Activated T-cell treated with anti-CD3 and anti-CD28 coated beads, Interleukin-2, amount 50 U/mL, for 48 hours (primary cell): ENCODE results near the gene OR8J3.
"Not testable (repeated sequence)": the region's sequence is repeated elsewhere in the genome, so short reads cannot be mapped to it uniquely, and the experiment has no call there.

ENCODE experiments used
- DNase-seq, 2 experiments: peaks; one replicate each; pipeline ENCODE4 v3.0.0-alpha.2; 2020

The OR8J3 gene, protein sequence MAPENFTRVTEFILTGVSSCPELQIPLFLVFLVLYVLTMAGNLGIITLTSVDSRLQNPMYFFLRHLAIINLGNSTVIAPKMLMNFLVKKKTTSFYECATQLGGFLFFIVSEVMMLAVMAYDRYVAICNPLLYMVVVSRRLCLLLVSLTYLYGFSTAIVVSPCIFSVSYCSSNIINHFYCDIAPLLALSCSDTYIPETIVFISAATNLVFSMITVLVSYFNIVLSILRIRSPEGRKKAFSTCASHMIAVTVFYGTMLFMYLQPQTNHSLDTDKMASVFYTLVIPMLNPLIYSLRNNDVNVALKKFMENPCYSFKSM

DNA sequence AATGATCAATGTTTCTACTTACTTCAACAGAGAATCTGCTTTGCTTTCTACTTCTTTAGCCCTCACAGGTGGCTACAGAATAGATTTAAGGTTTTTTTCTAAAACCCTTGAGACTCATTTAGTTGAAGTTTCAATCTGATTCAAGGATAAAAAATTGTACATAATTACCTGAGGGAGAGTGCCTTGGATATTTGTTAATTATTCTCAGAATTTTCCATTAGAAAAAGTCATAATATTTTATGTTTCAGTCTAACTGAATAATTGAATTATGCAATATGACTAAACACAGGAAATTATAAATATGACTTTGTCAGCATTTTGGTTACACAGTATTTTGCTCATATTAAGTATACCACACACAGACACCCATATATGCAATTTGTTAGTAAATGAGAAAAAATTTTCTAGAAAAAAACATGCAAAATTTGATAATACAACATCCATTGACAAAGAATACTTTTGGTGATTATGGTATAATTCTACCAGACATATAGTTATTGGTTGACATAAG is at the start of gene OR8J3:
OR8J3 (minus strand) TSS at position 51 of the 511 bp plus-strand sequence. CDS start 2,483 bp downstream, outside the sequence.
- DNase-seq, result no peak

DNA sequence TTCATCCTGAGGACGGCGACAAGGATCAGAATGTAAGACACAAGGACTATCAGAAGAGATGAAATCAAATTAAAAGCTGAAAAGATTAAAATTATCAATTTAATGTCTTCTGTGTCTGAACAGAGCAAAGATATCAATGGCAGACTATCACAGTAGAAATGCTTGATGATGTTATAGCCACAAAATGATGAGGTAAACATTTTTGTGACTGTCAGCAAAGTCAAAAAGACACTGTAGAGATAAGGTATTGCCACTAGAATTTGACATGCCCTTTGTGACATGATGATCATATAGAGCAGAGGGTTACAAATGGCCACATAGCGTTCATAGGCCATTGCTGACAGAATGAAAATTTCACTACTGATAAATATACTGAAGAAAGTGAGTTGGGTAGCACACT is 48.6 kb upstream of the OR8J3 start:
- DNase-seq, result no peak

DNA sequence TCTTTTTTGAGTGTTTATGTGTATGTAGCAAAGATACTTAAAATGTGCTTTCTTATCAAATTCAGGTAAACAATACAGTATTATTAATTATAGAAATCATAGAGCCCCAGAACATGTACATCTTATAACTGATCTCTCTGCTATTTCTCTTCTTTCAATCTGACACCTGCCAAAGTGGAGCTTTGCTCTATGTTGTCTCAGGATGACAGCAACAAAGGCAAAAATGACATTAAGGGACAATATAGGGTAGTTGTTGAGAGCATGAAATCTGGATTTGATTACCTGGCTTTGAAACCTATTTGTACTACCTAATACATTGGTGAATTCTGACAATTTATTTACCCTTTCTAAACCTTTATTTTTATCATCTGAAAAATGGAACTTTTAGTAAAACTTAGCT is 43.5 kb upstream of the OR8J3 start:
- no peak for DNase-seq

DNA sequence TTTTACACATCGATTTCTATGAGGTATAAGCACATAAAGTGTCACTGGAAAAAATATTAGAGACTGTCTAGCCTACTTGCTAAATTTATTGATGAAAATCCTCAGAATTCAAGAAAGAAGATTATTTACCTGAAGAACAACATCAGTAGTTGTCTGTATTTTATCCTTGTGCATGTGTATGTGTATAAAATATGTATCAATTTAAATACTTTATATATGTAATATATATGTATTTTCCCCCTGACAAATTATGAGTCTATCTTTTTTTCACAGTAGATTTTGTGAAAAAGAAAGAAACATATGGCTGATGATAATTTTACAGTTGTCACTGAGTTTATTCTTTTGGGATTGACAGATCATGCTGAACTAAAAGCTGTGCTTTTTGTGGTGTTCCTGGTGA is 36.3 kb upstream of the OR8J3 start, which contains the start of gene OR5J2:
OR5J2 (plus strand) TSS at position 301 of the 400 bp plus-strand sequence; CDS start at position 301, 0 bp downstream.
- DNase-seq, result no peak

DNA sequence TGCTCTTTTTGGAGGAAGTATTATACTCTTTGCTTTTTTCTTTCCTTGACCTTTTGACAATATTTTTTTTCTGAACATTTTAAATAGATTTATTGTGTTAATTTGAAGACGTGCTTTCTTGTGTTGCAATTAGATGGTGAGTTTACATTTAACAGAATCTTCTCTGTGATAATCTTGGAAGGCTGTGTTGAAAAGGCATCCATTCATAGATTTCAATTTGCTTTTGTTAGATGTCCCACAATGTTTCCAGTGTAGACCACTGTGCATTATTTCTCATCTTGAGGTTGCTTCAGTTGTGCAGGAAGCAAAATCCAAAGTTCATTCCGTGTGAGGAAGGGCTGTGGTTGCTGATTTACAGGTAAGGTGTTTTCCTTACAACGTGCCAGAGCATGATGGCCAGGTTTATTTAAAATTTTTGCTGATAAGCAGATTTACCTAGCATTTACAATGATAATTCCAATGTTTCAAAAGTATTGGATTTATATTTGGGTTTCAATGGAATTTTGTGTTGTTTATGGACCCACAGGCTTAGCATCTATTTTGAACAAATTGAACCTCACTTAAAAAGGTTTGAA is 32.3 kb upstream of the OR8J3 start:
- DNase-seq, result no peak

DNA sequence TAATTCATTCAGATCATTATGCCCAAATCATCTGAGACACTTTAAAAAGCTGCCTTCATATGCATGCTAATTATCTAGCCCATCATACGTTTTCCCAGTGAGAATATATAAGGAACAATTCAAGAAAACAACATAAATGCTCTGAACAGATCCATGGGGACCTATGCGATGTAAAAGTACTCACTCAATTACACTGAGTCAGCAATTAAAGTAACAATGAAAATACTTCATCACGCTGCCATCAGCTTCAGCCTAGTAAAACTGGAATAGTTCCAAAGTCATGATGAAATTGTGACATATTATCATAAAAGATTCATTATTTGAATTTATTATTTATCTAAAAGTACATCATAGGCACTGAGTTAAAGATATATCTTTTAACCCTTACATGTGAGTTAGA is 23.8 kb upstream of the OR8J3 start:
- no peak for DNase-seq

DNA sequence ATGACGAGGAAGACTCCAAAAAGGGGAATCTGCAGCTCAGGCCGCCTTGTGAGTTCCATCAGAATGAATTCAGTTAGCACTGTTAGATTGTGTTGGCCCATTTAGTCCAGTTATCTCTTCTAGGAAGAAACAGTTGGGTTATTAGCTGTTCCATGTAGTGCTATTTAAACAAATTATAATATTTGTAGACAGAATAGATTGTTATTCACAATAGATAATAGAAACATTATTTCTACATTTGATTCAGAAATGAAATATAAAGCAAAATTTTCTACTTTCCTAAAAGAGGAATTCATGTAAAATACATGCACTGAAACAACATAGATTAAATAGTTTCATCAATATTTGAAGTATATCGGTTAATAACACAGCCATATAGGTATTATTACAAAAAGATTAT is 20.2 kb upstream of the OR8J3 start, which contains the start of gene OR8K5:
OR8K5 (minus strand) TSS at position 101 of the 400 bp plus-strand sequence; CDS start at position 101, 0 bp downstream.
- DNase-seq, result no peak

DNA sequence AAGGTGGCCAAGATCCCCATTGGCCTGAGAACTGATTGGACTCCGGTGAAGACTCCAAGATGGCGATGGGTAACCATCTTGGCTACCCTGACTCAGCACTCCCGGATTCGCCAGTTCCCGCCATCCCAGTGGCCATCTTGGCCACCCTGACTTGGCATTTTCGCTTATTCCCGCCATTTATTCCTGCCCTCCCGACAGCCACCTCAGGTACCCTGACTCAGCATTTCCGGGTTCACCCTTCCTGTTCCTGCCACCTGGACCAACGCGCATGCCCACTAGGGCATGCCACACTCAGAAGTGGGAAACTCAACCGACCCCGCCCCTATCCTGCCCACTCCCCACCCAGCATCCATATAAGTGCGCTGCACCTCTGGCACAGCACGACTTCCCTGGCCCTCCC is 12.3 kb upstream of the OR8J3 start:
- DNase-seq, result no peak

DNA sequence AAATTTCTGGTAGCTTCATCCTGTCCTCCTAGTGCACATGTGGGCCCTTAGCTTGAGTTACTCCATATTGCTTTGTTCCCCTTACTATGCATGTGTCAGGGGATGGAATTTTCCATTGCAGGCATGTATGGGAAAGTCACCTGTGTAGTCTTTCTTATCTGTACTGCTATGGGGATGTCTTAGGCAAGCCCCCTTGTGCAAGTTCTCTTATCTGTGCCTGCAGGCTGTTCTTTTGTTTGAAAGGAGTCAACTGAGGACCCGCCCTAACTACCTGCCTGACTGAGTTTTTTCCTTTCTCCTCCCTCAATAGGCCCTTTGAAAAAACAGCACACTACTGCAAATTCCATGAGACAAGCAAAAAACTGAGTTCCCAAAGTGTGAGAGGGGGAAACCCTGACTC is 11.4 kb upstream of the OR8J3 start:
- DNase-seq, result no peak

DNA sequence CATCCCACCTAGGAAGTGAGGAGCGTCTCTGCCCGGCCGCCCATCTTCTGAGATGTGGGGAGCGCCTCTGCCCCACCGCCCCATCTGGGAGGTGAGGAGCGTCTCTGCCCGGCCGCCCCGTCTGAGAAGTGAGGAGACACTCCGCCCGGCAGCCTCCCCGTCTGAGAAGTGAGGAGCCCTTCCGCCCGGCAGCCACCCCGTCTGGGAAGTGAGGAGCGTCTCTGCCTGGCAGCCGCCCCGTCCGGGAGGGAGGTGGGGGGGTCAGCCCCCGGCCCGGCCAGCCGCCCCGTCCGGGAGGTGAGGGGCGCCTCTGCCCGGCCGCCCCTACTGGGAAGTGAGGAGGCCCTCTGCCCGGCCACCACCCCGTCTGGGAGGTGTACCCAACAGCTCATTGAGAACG is 3.7 kb upstream of the OR8J3 start:
- DNase-seq, result not testable (repeated sequence)

DNA sequence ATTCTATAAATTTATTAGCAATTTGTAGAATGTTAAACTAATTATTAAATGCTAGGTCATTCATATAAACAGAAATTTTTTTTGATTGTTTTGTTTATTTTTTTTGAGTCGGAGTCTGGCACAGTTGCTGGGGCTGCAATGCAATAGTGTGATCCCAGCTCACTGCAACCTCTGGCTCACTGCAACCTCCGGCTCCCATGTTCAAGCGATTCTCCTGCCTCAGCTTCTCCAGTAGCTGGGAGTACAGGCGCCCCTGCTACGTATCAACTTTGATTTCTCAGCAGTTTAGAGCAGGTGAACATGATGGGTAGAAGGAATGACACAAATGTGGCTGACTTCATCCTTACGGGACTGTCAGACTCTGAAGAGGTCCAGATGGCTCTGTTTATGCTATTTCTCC is 17.9 kb downstream of the OR8J3 start, which contains the start of gene OR8H3:
OR8H3 (plus strand) TSS at position 301 of the 400 bp plus-strand sequence; CDS start at position 301, 0 bp downstream.
- no peak for DNase-seq

DNA sequence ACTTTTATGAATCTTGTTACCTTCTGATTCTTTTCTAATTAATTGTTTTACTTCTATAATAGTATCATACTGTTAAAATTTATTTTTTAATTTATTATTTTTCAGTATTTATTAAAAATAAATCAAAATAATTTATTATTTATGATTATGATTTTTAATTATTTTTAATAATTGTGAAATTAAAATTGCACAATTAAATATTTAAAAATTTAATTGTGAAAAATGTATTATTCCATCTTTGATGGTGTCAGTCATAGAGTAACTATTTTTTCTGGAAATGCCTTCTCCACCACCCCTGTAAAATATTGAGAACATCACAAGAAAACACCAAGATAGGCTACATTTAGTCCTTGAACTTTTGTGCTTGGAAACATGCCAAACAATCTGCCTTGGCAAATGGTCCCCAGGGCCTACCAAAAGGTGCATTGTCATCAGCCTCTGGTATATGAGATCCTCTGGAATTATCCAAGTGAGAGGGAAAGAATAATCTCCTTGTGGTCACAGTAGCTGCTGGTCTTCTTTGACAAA is 36.7 kb downstream of the OR8J3 start, which contains the start of gene OR8H2:
OR8H2 (plus strand) TSS at position 478 of the 528 bp plus-strand sequence. CDS start 1,356 bp downstream, outside the sequence.
- DNase-seq, result no peak

DNA sequence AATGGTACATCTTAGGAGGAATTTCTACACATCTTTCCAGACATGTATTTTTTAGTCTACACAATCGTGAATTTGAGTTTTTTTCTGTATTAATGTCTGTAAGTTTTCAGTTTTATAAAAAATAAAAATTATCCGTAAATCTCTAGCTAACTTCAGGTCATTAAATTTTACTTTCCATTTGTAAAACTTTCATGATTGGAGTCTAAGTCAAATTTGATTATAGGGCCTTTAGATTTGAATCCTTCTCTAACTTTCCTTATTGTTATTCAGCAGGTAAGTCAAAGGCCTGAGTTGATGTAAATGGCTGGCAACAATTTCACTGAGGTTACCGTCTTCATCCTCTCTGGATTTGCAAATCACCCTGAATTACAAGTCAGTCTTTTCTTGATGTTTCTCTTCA is 47.0 kb downstream of the OR8J3 start, which contains the start of gene OR8I2:
OR8I2 (plus strand) TSS at position 301 of the 400 bp plus-strand sequence; CDS start at position 301, 0 bp downstream.
- DNase-seq, result no peak

DNA sequence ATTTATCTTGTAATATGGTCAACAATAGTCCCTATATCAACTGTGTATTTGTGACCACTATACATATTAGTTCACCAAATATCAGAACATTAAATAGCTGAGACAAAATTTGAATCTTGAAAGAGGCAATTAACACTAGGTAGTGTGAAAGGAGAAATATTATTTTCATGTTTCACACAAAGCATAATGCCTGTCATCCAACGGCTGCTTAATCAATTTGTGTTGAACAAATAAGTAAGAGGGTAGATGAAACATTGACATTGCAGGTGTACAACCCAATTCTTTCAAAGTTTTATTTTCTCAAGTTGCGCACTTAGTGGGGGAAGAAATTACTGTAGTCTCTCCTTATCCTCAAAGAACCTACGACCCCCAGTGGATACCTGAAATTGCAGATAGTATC is 50.3 kb downstream of the OR8J3 start:
- no peak for DNase-seq
